ENCODE data around the gene SPOCK1. TPM values are rescaled to one million over a fixed set of nuclear protein-coding genes. Genes with fewer than 3 reads are reported as not detected.

The SPOCK1 gene
- total RNA-seq, 1 experiment from 2014 or later = 23.9 TPM

- H3K9me2 ChIP-seq (ENCODE audit: insufficient read depth) = no peaks in the 10 kb centered on the region
- no peaks in the 10 kb centered on the region for H3K36me3 ChIP-seq (ENCODE audit: low read depth)
- no peaks in the 10 kb centered on the region for H3K79me2 ChIP-seq (ENCODE audit: low read depth)
- no TSS peak for BruUV-seq (replicated peaks)
- no peak overlapping the region for H3K27ac ChIP-seq
- no peak for DNase-seq
- ChIA-PET POLR2A (ENCODE audit: unreplicated experiment) (no interaction called here), CTCF (no interaction called here)
- intact Hi-C loops (cut with micrococcal nuclease; ENCODE audit: unreplicated experiment) = no loop called here
- no peak overlapping the region for H3K4me2 ChIP-seq
- H3K9me3 ChIP-seq (ENCODE audit: insufficient read depth, low read depth) = no peaks in the 10 kb centered on the region
- H4K20me1 ChIP-seq (ENCODE audit: insufficient read depth) = no peaks in the 10 kb centered on the region
- no peak overlapping the region for H2AFZ ChIP-seq
- no peaks in the 10 kb centered on the region for H3K27me3 ChIP-seq (ENCODE audit: insufficient read depth, low read depth)
- no peaks in the 10 kb centered on the region for H3K4me1 ChIP-seq (replicated peaks; ENCODE audit: insufficient read depth)
- TF ChIP-seq EZH2 (IDR thresholded peaks at IDR 0.05; ENCODE audit: low read depth) (no peak), CTCF (conservative IDR thresholded peaks at IDR 0.05) (no peak)
- no peak overlapping the region for H3K4me3 ChIP-seq
- no peaks in the 10 kb centered on the region for H3F3A ChIP-seq (ENCODE audit: insufficient read depth, low read depth)
Observed at GRCh38 chr5:137296213-137296781, 202.8 kb downstream of the SPOCK1 start.

- BruUV-seq (replicated peaks) = no TSS peak
- CTCF ChIA-PET = no interaction called here
Observed at GRCh38 chr5:137294604-137295003, 204.5 kb downstream of the SPOCK1 start.

DNA sequence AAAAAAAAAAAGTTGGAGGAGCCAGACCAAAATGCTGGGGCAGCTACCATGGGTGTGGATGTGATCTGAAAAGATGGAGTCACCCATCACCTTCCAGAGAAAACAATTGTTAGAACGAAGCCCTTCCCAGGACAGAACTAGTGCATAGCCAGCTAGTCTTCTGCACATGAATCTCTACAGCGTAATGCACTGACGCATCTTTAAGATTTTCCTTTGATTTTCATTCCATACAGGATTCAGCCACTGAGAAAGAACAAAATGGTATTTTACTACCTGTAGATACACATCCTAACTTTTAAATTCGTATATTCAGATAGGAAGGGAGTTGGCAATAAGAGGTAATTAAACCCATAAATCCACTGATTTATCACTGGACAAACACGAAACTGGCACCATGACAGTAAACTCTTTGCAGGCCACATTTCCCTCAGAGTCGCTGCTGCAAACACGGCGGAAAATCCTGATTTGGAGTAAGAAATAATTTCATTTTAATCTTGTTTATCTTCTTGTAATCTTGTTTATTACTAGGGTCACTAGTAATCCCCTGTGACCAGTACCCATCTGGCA, 206.6 kb downstream of the SPOCK1 start:
- Histone ChIP-seq H3F3A (ENCODE audit: insufficient read depth, low read depth) (no peaks in the 10 kb centered on the region), H3K27me3 (ENCODE audit: insufficient read depth, low read depth) (no peaks in the 10 kb centered on the region), H4K20me1 (ENCODE audit: insufficient read depth) (no peaks in the 10 kb centered on the region), H3K27ac (no peak overlapping the region), H3K9me3 (ENCODE audit: insufficient read depth, low read depth) (no peaks in the 10 kb centered on the region), H3K9me2 (ENCODE audit: insufficient read depth) (no peaks in the 10 kb centered on the region), H3K36me3 (ENCODE audit: low read depth) (no peaks in the 10 kb centered on the region), H2AFZ (no peak overlapping the region), H3K4me3 (no peak overlapping the region), H3K79me2 (ENCODE audit: low read depth) (no peaks in the 10 kb centered on the region), H3K4me2 (no peak overlapping the region), H3K4me1 (replicated peaks; ENCODE audit: insufficient read depth) (no peaks in the 10 kb centered on the region)
- TF ChIP-seq EZH2 (IDR thresholded peaks at IDR 0.05; ENCODE audit: low read depth) = no peak
- no peak for TF ChIP-seq CTCF (conservative IDR thresholded peaks at IDR 0.05)
- DNase-seq = no peak
- no TSS peak for BruUV-seq (replicated peaks)
- intact Hi-C loops (cut with micrococcal nuclease; ENCODE audit: unreplicated experiment) = no loop called here
- ChIA-PET CTCF (no interaction called here), POLR2A (ENCODE audit: unreplicated experiment) (interaction anchor here (0.7 kb wide), 1 partner anchor 24 kb away, joined by 12 read pairs; no protein-coding TSS in a partner anchor)

More at GRCh38 chr5:137294604-137295003, 204.5 kb downstream of the SPOCK1 start:
- no peaks in the 10 kb centered on the region for H3K27me3 ChIP-seq (ENCODE audit: insufficient read depth, low read depth)
- no peaks in the 10 kb centered on the region for H4K20me1 ChIP-seq (ENCODE audit: insufficient read depth)
- no peaks in the 10 kb centered on the region for H3K79me2 ChIP-seq (ENCODE audit: low read depth)
- H3K4me1 ChIP-seq (replicated peaks; ENCODE audit: insufficient read depth) = no peaks in the 10 kb centered on the region
- H3K4me3 ChIP-seq = no peak overlapping the region
- intact Hi-C loops (cut with micrococcal nuclease; ENCODE audit: unreplicated experiment) = no loop called here
- H3K36me3 ChIP-seq (ENCODE audit: low read depth) = no peaks in the 10 kb centered on the region
- no peak overlapping the region for H3K27ac ChIP-seq
- POLR2A ChIA-PET (ENCODE audit: unreplicated experiment) = no interaction called here
- no peak overlapping the region for H2AFZ ChIP-seq
- H3F3A ChIP-seq (ENCODE audit: insufficient read depth, low read depth) = no peaks in the 10 kb centered on the region
- H3K4me2 ChIP-seq = no peak overlapping the region
- no peaks in the 10 kb centered on the region for H3K9me2 ChIP-seq (ENCODE audit: insufficient read depth)
- no peak for DNase-seq
- TF ChIP-seq EZH2 (IDR thresholded peaks at IDR 0.05; ENCODE audit: low read depth) = no peak
- TF ChIP-seq CTCF (conservative IDR thresholded peaks at IDR 0.05) = no peak
- H3K9me3 ChIP-seq (ENCODE audit: insufficient read depth, low read depth) = no peaks in the 10 kb centered on the region

Data from PC-9 (cell line).